Measurements from ENCODE around the gene TP63.

TP63 gene

DNA sequence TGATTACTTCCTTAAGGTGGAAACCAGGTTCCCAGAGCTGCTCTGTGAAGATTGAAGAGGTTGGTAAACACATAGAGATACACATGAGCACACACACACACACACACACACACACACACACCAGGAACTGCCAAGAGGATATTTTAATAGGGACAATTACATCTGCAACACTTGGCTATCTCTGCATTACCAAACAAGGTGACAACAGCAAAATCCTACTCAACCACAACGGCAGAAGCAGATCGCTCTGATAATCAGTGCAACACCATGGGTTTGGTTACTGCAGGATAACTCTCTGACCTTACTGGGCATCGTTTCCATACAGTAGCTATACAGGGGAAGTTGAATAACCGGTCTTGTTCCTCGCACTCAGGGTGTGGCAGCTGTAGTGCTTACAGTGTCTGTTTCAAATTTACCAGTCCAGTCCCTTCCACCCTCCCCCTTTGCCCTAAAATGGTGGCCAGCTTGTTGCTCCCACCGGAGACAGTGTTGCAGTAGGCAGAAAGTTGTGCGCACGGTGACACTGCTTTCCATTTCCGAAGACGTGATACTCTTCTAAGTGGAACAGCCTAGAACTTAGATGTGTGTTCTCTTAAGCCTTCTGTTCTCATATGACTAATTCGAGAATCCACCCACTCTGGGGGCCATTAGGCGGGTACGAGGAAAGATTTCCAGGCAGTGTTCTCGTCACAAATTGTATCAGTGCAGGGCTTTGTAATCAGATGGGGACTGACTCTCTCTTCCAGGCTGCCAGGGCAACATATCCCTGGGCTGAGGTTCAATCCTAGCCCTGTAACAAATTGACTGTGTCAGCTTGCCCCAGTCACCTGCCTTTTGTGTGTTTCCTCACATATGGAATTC is 313.3 kb downstream of the TP63 start:
- DNase-seq (ENCODE audit: extremely low read depth, low read depth) = no peak
- TF ChIP-seq CTCF (IDR thresholded peaks at IDR 0.05; ENCODE audit: low read depth, low read length) = no peak

DNA sequence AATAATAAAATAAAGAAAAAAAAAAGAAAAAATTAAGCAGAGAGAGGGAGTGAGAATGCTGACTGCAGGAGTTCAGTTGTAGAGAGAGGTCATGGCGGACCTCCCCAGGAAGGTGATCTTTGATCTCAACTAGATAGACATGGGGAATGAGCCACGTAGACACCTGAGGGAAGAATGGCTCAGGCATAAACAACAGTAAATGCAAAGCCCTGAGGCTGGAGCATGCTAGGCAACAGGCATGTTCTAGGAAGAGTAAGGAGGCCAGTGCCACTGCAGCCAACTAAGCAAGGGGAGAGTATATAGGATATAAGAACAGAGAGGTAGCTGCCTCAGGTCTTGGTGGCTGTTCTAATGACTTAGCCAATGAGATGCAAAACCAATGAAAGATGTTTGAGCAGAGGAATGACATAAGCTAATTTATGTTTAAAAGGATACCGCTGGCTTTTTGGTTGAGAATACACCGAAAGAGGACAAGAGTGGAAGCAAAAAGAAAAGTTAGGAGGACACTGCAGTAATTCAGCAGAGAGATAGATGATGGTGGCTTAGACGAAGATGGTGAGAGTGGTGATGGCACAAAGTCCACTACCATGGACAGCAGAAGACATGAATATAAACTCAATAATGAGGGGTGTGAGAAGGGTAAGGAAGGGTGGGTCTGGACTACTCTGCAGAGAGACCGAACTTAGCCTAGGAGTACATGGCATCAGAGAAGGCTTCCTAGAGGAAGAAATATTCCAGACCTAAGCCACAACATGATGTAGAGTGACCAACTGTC is 314.9 kb downstream of the TP63 start:
- no peak for DNase-seq (ENCODE audit: extremely low read depth, low read depth)
- TF ChIP-seq CTCF (IDR thresholded peaks at IDR 0.05; ENCODE audit: low read depth, low read length) = no peak

Data from AG09319 (cell line).